ENCODE measurements around the gene CALHM2. TPM values are rescaled to one million over a fixed set of nuclear protein-coding genes. Genes with fewer than 3 reads are reported as not detected.

CALHM2 gene
- total and polyA plus RNA-seq, 2 donors (not counting 1 experiment from before 2014, with no cell fraction given) = 35.8 to 37.2 TPM

DNA sequence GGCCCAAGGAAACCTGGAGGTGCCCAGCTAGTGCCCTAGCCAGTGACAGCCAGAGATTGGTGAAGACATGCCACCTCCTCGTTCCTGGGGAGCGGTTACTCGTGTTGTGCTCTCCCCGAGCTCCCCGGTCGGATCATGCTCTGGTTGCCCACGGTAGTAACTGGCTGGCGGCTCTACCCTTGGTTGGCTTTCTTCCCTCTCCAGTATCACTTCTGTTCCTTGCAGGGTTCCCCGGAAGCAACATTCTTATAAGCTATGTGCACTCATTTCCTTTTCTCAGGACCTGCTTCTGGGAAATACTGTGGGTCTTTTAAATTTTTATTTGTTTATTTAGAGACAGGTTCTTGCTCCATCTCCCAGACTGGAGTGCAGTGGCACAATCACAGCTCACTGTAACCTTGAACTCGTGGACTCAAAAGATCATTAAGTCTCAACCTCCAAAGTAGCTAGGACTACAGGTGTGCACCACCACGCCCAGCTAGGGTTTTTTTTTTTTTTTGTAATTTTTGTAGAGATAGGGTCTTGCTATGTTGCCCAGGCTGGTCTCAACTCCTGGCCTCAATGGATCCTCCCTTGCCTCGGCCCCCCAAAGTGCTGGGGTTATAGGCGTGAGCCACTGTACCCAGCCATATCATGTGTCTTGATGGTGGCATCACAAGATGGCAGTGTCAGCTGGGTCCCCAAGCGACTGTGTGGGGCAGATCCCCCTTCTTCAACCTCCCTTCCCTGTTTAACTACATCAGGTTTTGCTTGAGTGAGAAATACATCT is 13.4 kb upstream of the CALHM2 start:
- no peak for DNase-seq (ENCODE audit: low read depth in 2 of 2)
- H3K9ac ChIP-seq (ENCODE audit: insufficient read depth, low read length) = no peak overlapping the region
- H2AFZ ChIP-seq (ENCODE audit: low read length) = no peak overlapping the region
- no peaks in the 10 kb centered on the region for H3K27me3 ChIP-seq (ENCODE audit: control insufficient read depth, insufficient read depth, low read length)
- H4K20me1 ChIP-seq (ENCODE audit: control insufficient read depth, extremely low read depth, insufficient read depth, low read length) = no peaks in the 10 kb centered on the region
- H3K4me1 ChIP-seq (ENCODE audit: control insufficient read depth, extremely low read depth, insufficient read depth, low read length) = no peaks in the 10 kb centered on the region
- no peaks in the 10 kb centered on the region for H3K36me3 ChIP-seq (ENCODE audit: control insufficient read depth, insufficient read depth, low read length)
- H3K27ac ChIP-seq (ENCODE audit: insufficient read depth, low read length) = no peak overlapping the region
- no peak overlapping the region for H3K4me2 ChIP-seq (ENCODE audit: extremely low read depth, insufficient read depth, low read length)
- H3K4me3 ChIP-seq (replicated peaks in 1 of 4; ENCODE audit: control extremely low read depth in 1 of 4, insufficient read depth in 1 of 4, low read depth in 3 of 4, low read length in 4 of 4) = no peak overlapping the region
- no peaks in the 10 kb centered on the region for H3K79me2 ChIP-seq (ENCODE audit: control insufficient read depth, insufficient read depth, low read length)
- no peaks in the 10 kb centered on the region for H3K9me3 ChIP-seq (ENCODE audit: control insufficient read depth, insufficient read depth, low read depth, low read length)
- no peak for TF ChIP-seq EZH2 (IDR thresholded peaks at IDR 0.05; ENCODE audit: low read length, missing control alignments)
- TF ChIP-seq CTCF (conservative IDR thresholded peaks at IDR 0.05 in 1 of 2, IDR thresholded peaks at IDR 0.05 in 1 of 2; ENCODE audit: low read depth in 1 of 2, low read length in 2 of 2) = no peak

GRCh38 chr10:103463499-103463898 is 11.3 kb upstream of the CALHM2 start:
- no peaks in the 10 kb centered on the region for H3K9me3 ChIP-seq (ENCODE audit: control insufficient read depth, insufficient read depth, low read depth, low read length)
- peak; percentile 9 to 14 for DNase-seq (ENCODE audit: low read depth in 2 of 2)
- H3K27ac ChIP-seq (ENCODE audit: insufficient read depth, low read length) = no peak overlapping the region
- no peak overlapping the region for H2AFZ ChIP-seq (ENCODE audit: low read length)
- no peaks in the 10 kb centered on the region for H3K27me3 ChIP-seq (ENCODE audit: control insufficient read depth, insufficient read depth, low read length)
- H4K20me1 ChIP-seq (ENCODE audit: control insufficient read depth, extremely low read depth, insufficient read depth, low read length) = no peaks in the 10 kb centered on the region
- H3K4me2 ChIP-seq (ENCODE audit: extremely low read depth, insufficient read depth, low read length) = no peak overlapping the region
- TF ChIP-seq EZH2 (IDR thresholded peaks at IDR 0.05; ENCODE audit: low read length, missing control alignments) (no peak), CTCF (conservative IDR thresholded peaks at IDR 0.05 in 1 of 2, IDR thresholded peaks at IDR 0.05 in 1 of 2; ENCODE audit: low read depth in 1 of 2, low read length in 2 of 2) (no peak)
- H3K79me2 ChIP-seq (ENCODE audit: control insufficient read depth, insufficient read depth, low read length) = no peaks in the 10 kb centered on the region
- H3K36me3 ChIP-seq (ENCODE audit: control insufficient read depth, insufficient read depth, low read length) = no peaks in the 10 kb centered on the region
- H3K4me1 ChIP-seq (ENCODE audit: control insufficient read depth, extremely low read depth, insufficient read depth, low read length) = no peaks in the 10 kb centered on the region
- H3K4me3 ChIP-seq (replicated peaks in 1 of 4; ENCODE audit: control extremely low read depth in 1 of 4, insufficient read depth in 1 of 4, low read depth in 3 of 4, low read length in 4 of 4) = no peak overlapping the region
- no peak overlapping the region for H3K9ac ChIP-seq (ENCODE audit: insufficient read depth, low read length)

DNA sequence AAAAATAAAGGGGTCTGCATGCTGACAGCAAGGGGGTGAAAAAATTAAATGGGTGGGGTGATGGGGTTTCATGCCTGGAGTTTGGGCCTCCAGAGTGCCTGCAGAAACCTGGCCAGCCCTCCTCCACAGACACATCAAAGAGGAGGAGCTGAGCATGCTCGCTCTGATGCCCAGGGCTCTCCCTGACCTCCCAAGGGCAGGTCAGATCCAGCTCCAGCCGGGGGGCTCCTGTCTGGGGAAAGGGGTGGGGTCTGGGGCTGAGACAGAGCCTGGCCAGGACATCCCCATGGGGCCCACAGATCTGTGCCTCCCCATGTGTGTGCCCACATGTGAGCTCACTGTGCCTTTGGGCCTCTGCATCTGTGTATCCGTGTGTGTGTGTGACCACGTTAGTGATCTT is 7.4 kb upstream of the CALHM2 start:
- H3K9ac ChIP-seq (ENCODE audit: insufficient read depth, low read length) = no peak overlapping the region
- H4K20me1 ChIP-seq (ENCODE audit: control insufficient read depth, extremely low read depth, insufficient read depth, low read length) = no peaks in the 10 kb centered on the region
- TF ChIP-seq CTCF (conservative IDR thresholded peaks at IDR 0.05 in 1 of 2, IDR thresholded peaks at IDR 0.05 in 1 of 2; ENCODE audit: low read depth in 1 of 2, low read length in 2 of 2) (no peak), EZH2 (IDR thresholded peaks at IDR 0.05; ENCODE audit: low read length, missing control alignments) (no peak)
- no peaks in the 10 kb centered on the region for H3K79me2 ChIP-seq (ENCODE audit: control insufficient read depth, insufficient read depth, low read length)
- H3K36me3 ChIP-seq (ENCODE audit: control insufficient read depth, insufficient read depth, low read length) = no peaks in the 10 kb centered on the region
- H3K4me2 ChIP-seq (ENCODE audit: extremely low read depth, insufficient read depth, low read length) = no peak overlapping the region
- no peak for DNase-seq (ENCODE audit: low read depth in 2 of 2)
- H3K27me3 ChIP-seq (ENCODE audit: control insufficient read depth, insufficient read depth, low read length) = no peaks in the 10 kb centered on the region
- H3K9me3 ChIP-seq (ENCODE audit: control insufficient read depth, insufficient read depth, low read depth, low read length) = no peaks in the 10 kb centered on the region
- H3K4me1 ChIP-seq (ENCODE audit: control insufficient read depth, extremely low read depth, insufficient read depth, low read length) = no peaks in the 10 kb centered on the region
- no peak overlapping the region for H2AFZ ChIP-seq (ENCODE audit: low read length)
- H3K27ac ChIP-seq (ENCODE audit: insufficient read depth, low read length) = no peak overlapping the region
- H3K4me3 ChIP-seq (replicated peaks in 1 of 4; ENCODE audit: control extremely low read depth in 1 of 4, insufficient read depth in 1 of 4, low read depth in 3 of 4, low read length in 4 of 4) = no peak overlapping the region

All from fibroblast of lung (primary cell).